ENCODE results near the gene MTMR12. TPM values are rescaled to one million over a fixed set of nuclear protein-coding genes. Genes with fewer than 3 reads are reported as not detected.

MTMR12 gene
- total and polyA plus RNA-seq, 12 donors: 5.4 to 27.2 (median 19.2) TPM

DNA sequence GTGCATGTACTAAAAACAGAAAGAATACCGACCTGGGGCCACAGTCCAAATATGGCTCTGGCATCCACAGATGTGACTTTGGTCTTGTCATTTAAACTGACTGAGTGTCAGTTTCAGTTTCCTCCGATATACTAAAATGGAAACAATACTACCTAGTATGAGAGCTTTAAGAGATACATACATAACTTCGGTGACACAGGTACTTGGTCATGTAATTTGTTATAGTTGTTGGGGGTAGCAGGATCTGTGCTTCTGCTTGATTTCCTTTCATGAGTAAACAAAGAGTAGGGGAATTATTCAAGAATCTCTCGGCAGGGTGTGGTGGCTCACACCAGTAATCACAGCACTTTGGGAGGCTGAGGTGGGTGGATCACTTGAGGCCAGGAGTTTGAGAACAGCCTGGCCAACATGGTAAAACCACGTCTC is 32.1 kb downstream of the MTMR12 start:
- intact Hi-C loops (cut with DNase I): no loop called here
- TF ChIP-seq, protein P1, sequence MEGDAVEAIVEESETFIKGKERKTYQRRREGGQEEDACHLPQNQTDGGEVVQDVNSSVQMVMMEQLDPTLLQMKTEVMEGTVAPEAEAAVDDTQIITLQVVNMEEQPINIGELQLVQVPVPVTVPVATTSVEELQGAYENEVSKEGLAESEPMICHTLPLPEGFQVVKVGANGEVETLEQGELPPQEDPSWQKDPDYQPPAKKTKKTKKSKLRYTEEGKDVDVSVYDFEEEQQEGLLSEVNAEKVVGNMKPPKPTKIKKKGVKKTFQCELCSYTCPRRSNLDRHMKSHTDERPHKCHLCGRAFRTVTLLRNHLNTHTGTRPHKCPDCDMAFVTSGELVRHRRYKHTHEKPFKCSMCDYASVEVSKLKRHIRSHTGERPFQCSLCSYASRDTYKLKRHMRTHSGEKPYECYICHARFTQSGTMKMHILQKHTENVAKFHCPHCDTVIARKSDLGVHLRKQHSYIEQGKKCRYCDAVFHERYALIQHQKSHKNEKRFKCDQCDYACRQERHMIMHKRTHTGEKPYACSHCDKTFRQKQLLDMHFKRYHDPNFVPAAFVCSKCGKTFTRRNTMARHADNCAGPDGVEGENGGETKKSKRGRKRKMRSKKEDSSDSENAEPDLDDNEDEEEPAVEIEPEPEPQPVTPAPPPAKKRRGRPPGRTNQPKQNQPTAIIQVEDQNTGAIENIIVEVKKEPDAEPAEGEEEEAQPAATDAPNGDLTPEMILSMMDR (IDR thresholded peaks at IDR 0.05): no peak
- 74 to 83% methylated on average over 5 of the region's 5 CpGs for WGBS, 2 donors
- no peak for DNase-seq
- Histone ChIP-seq H3K27ac (peak overlapping the region in 1 of 10 donors; percentile 15), H3K4me1 (peaks cover 9 to 48% (median 33%) of the 10 kb centered on the region in 9 donors), H3K9me3 (no peaks in the 10 kb centered on the region), H3K4me3 (no peak overlapping the region), H3K36me3 (peaks cover 0 to 3% (median 0%) of the 10 kb centered on the region in 9 donors), H3K27me3 (no peaks in the 10 kb centered on the region)
- no peak for ATAC-seq

DNA sequence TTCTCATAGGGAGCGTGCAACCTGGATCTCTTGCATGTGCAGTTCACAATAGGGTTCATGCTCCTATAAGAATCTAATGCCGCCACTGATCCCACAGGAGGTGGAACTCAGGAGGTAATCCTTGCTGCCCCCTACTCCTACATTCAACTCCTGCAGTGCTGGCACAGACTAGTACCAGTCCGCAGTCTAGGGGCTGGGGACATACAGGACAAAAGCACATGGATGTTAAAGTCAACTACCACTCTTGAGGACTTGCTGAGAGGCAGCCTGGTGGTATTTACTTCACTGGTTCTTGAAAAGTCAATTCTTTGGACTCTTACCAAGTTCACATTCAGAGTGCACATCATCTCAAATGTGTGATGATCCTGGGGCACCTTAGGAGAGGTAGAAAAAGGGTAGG is 33.0 kb downstream of the MTMR12 start:
- Histone ChIP-seq H3K4me3 (no peak overlapping the region), H3K9me3 (no peaks in the 10 kb centered on the region), H3K4me1 (peaks cover 12 to 56% (median 41%) of the 10 kb centered on the region in 9 donors), H3K27me3 (no peaks in the 10 kb centered on the region), H3K36me3 (peaks cover 0 to 3% (median 0%) of the 10 kb centered on the region in 9 donors), H3K27ac (no peak overlapping the region)
- TF ChIP-seq, protein P1 (IDR thresholded peaks at IDR 0.05): no peak
- intact Hi-C loops (cut with DNase I): loop anchor here in 5 of 10 donors (5.0 to 10.0 kb wide), 2 partner anchors 33 to 45 kb away; partner anchors contain the start of gene MTMR12 (in 4 of the 5)
- ATAC-seq (no peak), DNase-seq (no peak)
- WGBS, 2 donors: 96 to 97% methylated on average over 3 of the region's 3 CpGs

- Histone ChIP-seq H3K36me3 (peaks cover 0 to 6% (median under 1%) of the 10 kb centered on the region in 9 donors), H3K27me3 (no peaks in the 10 kb centered on the region), H3K27ac (no peak overlapping the region), H3K4me3 (no peak overlapping the region), H3K9me3 (no peaks in the 10 kb centered on the region), H3K4me1 (peaks cover 12 to 62% (median 44%) of the 10 kb centered on the region in 9 donors)
- TF ChIP-seq, protein P1 (IDR thresholded peaks at IDR 0.05): no peak
- WGBS, 2 donors: 92 to 95% methylated on average over 3 of the region's 3 CpGs
- DNase-seq (no peak), ATAC-seq (no peak)
- intact Hi-C loops (cut with DNase I): loop anchor here in 5 of 10 donors (5.0 to 10.0 kb wide), 2 partner anchors 33 to 46 kb away; partner anchors contain the start of gene MTMR12 (in 4 of the 5)
These were observed 33.5 kb downstream of the MTMR12 start for GRCh38 chr5:32279223-32279622.

DNA sequence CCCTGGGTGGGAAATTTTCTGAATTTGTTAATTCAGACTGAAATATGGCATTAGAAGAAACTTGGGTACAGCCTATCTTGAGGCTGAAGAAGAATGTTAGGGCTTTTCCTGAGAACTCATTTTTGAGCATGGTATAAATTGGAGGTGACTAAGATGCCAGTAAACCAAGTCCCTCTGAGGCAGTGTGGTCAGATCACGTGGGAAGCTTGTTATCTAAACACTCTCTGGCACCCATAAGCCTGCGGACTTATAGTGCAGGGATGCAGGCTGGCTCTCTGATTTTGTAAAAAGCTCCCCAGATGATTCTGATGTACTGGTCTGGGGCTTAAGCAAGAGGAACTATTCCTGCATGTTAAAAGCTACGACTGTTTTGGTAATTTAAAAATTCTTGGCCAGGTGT is 34.3 kb downstream of the MTMR12 start:
- ATAC-seq (peak in 1 of 8 donors; percentile 46), DNase-seq (no peak)
- Histone ChIP-seq H3K27ac (peak overlapping the region in 3 of 10 donors; percentile 61 to 77 (median 75)), H3K27me3 (no peaks in the 10 kb centered on the region), H3K36me3 (peaks cover 0 to 14% (median 9%) of the 10 kb centered on the region in 9 donors), H3K4me1 (peaks cover 12 to 70% (median 50%) of the 10 kb centered on the region in 9 donors), H3K4me3 (no peak overlapping the region), H3K9me3 (no peaks in the 10 kb centered on the region)
- WGBS, 2 donors: 68 to 73% methylated on average over 3 of the region's 3 CpGs
- TF ChIP-seq, protein P1 (IDR thresholded peaks at IDR 0.05): no peak
- intact Hi-C loops (cut with DNase I): loop anchor here in 5 of 10 donors (5.0 to 10.0 kb wide), 2 partner anchors 34 to 46 kb away; partner anchors contain the start of gene MTMR12 (in 4 of the 5)
